Measurements from ENCODE around the gene SYT6. TPM values are rescaled to one million over a fixed set of nuclear protein-coding genes. Genes with fewer than 3 reads are reported as not detected.
"Not testable (repeated sequence)": the region's sequence is repeated elsewhere in the genome, so short reads cannot be mapped to it uniquely, and the experiment has no call there.

SYT6 gene
- total RNA-seq, 1 donor from 2014 or later = 7.3 TPM

GRCh38 chr1:114069762-114070161 is 83.9 kb downstream of the SYT6 start:
- not testable (repeated sequence) for DNase-seq

DNA sequence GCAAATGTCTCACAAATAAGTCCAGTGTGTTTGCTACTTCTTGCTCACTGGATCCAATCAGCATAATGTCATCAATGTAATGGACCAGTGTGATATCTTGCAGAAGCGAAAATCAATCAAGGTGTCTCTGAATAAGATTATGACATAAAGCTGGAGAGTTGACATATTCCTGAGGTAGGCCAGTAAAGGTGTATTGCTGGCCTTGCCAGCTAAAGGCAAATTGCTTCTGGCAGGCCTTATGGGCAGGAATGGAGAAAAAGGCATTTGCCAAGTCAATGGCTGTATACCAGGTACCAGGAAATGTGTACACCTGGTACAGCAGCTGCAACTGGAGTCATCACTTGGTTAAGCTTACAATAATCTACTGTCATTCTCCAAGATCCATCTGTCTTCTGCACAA is 85.0 kb downstream of the SYT6 start:
- DNase-seq = not testable (repeated sequence)

- DNase-seq = not testable (repeated sequence)
These were observed 88.0 kb downstream of the SYT6 start for GRCh38 chr1:114065671-114066070.

- no peak for DNase-seq
These were observed 90.1 kb downstream of the SYT6 start for GRCh38 chr1:114063544-114063943.

- DNase-seq = no peak
These were observed 91.1 kb downstream of the SYT6 start for GRCh38 chr1:114062477-114063099.

DNA sequence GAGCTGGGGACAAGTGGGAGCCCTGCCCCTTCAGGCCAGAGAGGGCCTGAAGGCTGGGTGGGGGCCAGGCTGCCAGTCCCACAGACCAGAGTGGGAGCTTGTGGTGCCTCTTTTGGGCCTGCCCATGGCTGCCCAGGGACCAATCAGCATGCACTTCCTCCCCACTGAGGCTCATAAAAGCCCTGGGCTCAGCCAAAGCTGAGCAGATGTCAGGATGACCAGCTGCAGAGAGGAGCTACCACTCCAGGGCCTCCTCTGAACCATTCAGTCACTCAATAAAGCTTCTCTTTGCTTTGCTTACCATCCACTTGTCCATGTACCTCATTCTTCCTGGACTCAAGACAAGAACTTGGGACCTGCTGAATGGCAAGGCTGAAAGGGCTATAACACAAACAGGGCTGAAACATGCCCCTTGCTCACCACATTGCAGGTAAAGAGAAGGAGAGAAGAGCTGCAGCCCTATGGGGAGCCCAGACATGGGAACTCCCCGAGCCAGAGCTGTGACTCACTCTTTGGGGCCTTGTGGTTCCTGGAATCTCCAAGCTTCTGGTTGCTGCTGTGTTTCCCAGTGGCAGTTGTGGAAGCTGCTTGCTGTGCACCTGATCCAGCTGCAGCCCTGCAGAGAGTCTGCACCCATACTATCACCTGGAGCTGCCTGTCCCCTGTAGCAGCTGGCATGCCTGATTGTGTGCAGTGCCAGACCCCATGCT is 92.4 kb downstream of the SYT6 start:
- no peak for DNase-seq

GRCh38 chr1:114058236-114058635 is 95.4 kb downstream of the SYT6 start:
- DNase-seq = not testable (repeated sequence)

GRCh38 chr1:114054148-114054547 is 99.5 kb downstream of the SYT6 start:
- no peak for DNase-seq

DNA sequence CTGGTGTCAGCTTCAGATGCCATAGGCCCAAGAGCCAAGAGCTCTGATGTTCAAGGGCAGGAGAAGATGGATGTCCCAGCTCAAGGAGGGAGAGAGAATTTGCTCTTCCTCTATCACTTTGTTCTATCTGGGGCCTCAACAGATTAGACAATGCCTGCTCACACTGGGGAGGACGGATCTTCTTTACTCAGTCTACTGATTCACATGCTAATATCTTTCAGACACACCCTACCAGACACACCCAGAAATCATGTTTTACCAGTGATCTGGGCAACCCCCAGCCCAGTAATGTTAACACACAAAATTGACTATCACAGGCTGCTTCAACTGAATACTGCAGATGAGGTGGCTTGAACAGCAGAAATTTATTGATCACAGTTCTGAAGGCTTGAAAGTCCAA is 105.4 kb downstream of the SYT6 start:
- DNase-seq = no peak

DNA sequence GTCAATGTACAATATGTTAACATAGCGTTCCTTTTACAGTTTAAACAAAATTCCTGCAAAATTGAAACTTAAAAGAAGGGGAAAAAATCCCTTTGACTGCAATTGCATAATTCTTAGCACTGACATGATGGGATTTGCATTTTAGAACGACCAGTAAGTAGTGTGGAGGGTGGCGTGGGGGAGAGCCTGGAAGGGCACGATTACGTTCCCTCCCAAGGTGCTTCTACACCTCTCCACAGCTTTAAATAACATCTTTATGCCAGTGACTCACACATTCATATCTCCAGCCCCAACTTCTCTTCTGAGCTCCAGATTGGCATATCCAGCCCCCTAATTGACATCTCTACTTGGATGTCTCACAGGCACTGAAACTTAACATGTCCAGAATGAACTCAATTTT is 110.1 kb downstream of the SYT6 start:
- DNase-seq = no peak

DNA sequence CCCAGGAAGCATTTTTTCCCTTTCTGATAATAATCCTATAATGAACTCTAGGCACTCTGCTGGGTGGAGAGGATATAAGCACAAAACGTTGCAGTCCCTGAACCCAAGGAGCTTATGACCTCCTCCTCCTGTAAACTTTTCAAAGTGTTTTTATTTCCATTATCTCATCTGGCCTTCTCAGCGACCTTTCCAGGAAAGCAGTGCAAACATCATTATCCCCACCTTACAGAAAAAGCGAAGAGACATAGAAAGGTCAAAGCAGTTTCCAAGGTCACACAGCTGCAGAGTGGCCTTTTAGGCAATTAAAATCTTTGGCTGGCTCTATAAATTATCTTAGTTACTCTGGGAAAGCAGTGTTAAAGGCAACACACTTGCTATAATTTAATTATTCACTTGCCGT is 110.6 kb downstream of the SYT6 start:
- DNase-seq = no peak

GRCh38 chr1:114040273-114041015 is 113.2 kb downstream of the SYT6 start:
- DNase-seq = no peak

Other genes starting within 250 kb of the SYT6 start
- 36.2 TPM for gene AP4B1, start 249.1 kb downstream of the SYT6 start, total RNA-seq
- gene DCLRE1B, start 248.5 kb downstream of the SYT6 start, total RNA-seq = 6.4 TPM
- gene HIPK1, start 224.5 kb downstream of the SYT6 start, total RNA-seq = 45.2 TPM
- gene OLFML3, start 174.4 kb downstream of the SYT6 start, total RNA-seq = 22.5 TPM

Data from occipital lobe (tissue), 2 donors.